ENCODE results near the gene PGP.

Gene PGP

DNA sequence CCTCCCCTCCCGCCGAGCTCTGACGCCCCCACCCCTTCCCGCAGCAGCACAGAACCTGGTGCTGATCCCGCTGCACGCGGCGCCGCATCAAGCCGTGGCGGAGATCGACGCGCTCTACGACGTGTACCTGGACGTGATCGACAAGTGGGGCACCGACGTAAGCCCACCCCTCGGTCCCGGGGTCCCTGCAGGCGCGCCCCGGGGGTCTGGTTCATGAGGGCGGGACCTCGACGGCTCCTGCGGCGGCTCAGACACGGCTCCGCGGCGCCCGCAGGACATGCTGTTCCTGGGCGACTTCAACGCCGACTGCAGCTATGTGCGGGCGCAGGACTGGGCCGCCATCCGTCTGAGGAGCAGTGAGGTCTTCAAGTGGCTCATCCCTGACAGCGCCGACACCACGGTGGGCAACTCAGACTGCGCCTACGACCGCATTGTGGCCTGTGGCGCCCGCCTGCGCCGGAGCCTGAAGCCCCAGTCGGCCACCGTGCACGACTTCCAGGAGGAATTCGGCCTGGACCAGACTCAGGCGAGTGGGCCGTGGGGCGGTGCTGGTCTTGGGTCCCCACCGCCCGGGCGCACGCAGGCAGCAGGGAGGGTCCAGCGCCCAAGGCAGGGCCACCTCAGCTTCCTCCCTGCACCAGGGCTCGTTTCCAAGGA lies 23.0 kb upstream of the PGP start:
- DNase-seq (ENCODE audit: low read depth, low spot score) = no peak

DNA sequence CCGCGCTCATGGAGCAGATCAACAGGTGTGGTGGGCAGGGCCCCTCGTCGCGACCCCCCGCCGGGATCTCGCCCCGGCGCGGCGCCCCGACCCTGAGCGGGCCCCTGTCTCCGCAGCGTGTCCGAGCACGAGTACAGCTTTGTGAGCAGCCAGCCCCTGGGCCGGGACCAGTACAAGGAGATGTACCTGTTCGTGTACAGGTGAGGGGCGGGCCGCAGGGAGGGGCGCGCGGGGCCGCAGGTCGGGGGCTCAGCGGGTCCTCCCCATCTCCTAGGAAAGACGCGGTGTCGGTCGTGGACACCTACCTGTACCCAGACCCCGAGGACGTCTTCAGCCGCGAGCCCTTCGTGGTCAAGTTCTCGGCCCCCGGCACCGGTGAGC lies 22.5 kb upstream of the PGP start:
- no peak for DNase-seq (ENCODE audit: low read depth, low spot score)

- DNase-seq (ENCODE audit: low read depth, low spot score) = no peak
Measured at GRCh38 chr16:2236337-2237101, 21.9 kb upstream of the PGP start, which contains the start of gene DNASE1L2. DNASE1L2 (plus strand) TSS chr16:2236444; CDS start chr16:2236817, 373 bp downstream.

DNA sequence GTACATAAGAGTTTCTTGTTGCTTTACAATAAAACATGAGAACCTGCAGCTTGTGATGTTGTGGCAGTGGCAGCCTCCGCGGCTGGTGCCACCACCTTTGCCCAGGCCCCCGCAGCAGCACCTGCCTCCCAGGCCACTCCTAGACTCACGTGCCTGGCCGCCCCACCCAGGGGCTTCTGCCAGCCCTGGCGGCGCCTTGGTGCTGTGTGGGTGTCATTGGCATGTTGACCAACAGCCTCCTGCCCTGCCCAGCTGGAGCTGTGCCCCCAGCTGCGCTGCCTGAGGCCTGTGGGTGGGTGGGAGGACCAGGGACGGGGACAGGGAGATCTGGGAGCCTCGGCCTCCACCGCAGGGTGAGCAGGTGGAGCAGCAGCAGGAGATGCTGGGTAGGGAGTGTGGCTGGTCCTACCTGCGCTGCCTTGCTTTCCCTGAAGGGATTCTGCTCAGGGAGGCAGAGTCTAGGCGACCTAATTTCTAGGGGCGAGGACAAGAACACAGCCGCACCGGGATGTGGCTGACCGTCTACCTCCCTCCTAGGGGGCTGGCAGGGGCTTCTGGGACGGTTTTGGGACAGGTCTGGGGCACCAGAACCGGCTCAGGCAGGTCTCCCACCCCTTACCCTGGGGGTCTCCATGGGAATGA lies 21.2 kb upstream of the PGP start:
- no peak for DNase-seq (ENCODE audit: low read depth, low spot score)

DNA sequence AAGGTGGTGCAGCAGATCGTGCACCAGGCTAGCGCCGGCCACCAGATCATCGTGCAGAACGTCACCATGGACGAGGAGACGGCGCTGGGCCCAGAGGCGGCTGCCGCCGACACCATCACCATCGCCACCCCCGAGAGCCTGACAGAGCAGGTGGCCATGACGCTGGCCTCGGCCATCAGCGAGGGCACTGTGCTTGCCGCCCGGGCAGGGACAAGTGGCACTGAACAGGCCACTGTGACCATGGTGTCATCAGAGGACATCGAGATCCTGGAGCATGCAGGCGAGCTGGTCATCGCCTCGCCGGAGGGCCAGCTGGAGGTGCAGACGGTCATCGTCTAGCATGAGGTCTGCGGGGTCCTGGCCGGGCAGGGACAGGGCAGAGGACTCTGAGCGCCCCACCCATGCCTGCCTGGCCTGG lies 20.6 kb upstream of the PGP start:
- no peak for DNase-seq (ENCODE audit: low read depth, low spot score)

DNA sequence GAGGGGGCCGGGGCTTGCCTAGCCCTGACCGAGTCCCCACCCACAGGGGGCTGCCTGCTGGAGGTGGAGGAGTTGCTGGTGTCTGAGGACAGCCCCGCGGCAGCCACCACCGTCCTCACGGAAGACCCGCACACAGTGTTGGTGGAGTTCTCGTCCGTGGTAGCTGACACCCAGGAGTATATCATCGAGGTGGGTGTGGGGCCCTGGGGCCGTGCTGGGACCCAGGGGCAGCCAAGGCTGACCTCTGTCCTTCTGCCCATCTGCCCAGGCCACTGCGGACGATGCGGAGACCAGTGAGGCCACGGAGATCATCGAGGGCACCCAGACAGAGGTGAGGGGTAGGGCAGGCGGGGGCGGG lies 20.2 kb upstream of the PGP start:
- no peak for DNase-seq (ENCODE audit: low read depth, low spot score)

GRCh38 chr16:2233872-2234812 lies 19.5 kb upstream of the PGP start:
- no peak for DNase-seq (ENCODE audit: low read depth, low spot score)

DNA sequence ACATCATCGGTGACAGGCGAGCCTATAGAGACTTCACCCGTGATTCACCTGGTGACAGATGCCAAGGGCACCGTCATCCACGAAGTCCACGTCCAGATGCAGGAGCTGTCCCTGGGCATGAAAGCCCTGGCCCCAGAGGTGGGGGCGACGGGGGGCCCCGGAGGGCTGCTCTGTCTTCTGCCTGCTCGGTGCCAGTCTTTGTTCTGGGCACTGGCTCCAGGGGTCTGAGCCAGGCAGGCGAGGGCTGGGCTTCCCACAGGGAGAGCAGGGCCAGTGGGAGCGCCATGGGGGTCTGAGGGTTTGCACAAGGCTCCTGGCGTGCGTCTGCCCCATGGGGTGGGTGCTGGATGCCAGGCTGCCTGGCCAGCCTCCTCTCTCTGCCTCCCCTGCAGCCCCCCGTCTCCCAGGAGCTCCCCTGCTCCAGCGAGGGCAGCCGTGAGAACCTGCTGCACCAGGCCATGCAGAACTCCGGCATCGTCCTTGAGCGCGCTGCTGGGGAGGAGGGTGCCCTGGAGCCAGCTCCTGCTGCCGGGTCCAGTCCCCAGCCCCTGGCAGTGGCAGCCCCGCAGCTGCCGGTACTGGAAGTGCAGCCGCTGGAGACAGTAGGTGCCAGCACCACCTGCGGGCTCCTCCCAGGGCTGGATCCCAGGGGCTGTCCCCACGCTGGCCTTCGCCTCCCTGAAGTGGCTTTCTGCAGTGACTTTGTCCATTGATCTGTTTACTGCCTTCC lies 18.6 kb upstream of the PGP start:
- DNase-seq (ENCODE audit: low read depth, low spot score) = no peak

DNA sequence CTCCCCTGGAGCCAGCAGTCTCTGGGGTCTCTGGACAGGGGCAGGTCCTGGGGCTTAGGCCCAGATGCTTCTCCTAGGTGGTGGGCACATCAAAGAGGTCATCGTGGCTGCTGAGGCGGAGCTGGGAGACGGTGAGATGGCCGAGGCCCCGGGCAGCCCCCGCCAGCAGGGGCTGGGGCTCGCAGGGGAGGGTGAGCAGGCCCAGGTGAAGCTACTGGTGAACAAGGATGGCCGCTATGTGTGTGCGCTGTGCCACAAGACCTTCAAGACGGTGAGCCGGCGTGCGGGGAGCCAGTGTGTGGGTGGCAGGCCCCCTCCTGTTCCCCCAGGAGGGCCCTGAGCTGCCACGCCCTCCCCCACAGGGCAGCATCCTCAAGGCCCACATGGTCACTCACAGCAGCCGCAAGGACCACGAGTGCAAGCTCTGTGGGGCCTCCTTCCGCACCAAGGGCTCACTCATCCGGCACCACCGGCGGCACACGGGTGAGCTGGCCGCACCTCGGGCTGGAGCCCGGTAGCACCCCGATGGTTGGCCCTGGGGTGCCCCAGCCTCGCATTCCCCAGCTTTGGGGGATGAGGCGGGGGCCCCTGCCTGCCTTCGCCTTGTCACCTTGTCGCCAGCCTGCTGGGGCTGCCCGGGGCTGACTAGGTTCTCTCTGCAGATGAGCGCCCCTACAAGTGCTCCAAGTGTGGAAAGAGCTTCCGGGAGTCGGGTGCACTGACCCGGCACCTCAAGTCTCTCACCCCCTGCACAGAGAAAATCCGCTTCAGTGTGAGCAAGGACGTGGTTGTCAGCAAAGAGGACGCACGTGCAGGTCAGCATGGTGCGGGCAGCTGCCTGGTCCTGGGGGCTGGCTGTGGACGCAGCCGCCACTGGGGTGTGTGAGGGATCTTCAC lies 17.7 kb upstream of the PGP start:
- DNase-seq (ENCODE audit: low read depth, low spot score) = no peak

- DNase-seq (ENCODE audit: low read depth, low spot score) = no peak
Measured at GRCh38 chr16:2231016-2231931, 16.6 kb upstream of the PGP start.

DNA sequence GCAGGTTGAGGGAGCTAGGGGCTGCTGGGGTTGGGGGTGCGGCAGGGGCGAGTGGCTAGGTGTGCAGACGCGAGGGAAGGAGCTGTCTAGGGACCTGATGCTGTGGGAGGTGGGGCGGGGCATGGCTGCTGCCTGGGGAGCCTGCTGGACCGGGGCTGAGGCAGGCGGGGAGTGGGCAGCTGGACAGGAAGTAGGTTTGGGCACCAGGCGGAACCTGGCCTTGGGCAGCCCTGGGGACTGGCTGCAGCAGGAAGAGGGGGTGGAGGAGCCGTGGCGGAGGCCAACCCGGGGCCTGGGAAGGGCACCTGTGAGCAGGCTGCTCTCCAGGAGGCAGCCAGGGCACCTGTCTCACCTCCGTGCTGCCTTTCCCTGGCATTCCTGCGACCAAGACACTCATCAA lies 15.7 kb upstream of the PGP start:
- no peak for DNase-seq (ENCODE audit: low read depth, low spot score)

GRCh38 chr16:2229632-2230250 lies 15.1 kb upstream of the PGP start:
- DNase-seq (ENCODE audit: low read depth, low spot score) = no peak

DNA sequence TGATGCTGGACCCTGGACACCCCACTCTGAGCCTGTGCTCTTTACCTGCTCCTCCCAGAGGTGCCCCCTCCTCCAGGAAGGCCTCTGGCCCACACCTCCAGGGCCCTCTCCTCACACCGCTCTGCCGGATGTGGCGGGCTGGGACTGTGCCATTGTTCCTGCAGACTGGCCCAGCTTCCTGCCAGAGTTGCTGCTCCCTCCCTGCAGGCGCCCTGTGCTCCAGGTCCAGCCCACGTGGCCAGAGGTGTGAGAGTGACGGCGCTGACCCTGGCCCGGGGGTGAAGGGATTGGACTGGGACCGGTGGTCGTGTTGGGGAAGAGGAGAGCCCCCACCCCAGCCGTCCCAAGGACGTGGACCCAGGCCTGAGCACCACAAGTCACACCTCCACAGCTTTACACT lies 14.5 kb upstream of the PGP start:
- no peak for DNase-seq (ENCODE audit: low read depth, low spot score)

DNA sequence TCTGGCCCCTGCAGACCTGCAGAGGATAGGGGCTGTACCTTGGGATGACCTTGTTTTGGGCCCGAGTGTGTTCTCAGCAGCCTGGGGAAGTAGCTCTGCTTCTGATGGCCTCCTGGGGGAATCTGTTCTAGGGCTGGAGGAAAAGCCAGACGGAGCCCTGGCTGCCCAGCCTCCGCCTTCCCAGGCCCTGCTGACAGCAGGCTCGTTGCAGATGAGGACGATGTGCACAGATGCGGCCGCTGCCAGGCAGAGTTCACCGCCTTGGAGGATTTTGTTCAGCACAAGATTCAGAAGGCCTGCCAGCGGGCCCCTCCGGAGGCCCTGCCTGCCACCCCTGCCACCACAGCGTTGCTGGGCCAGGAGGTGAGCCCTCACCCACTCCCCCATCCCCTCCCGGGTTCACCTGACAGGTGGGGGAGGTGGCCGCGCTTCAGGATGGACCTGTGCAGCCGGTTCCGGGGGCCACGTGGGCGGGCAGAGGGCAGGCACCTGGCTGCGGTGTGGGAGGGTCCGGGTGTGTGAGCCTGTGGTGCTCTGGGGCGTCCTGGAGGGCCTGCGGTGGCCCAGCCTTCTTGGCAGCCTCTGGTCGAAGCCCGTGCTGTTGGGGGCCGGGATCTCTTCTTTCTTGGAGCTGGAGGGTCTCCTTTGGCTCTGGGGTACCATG lies 13.7 kb upstream of the PGP start:
- no peak for DNase-seq (ENCODE audit: low read depth, low spot score)

DNA sequence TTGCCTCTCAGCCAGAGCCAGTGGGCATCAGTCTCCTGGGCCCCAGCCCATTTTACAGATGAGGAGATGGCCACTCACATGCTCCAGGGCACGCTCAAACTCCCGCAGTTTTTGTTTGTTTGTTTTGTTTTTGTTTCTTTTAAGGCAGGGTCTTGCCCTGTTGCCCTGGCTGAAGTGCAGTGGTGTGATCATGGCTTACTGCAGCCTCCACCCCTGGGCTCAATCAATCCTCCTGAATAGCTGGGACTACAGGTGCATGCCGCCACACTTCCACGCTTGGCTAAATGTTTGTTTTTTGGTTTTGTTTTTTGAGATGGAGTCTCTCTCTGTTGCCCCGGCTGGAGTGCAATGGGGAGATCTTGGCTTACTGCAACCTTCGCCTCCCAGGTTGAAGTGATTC lies 12.3 kb upstream of the PGP start:
- no peak for DNase-seq (ENCODE audit: low read depth, low spot score)

- no peak for DNase-seq (ENCODE audit: low read depth, low spot score)
Measured at GRCh38 chr16:2226245-2226793, 11.7 kb upstream of the PGP start.

DNA sequence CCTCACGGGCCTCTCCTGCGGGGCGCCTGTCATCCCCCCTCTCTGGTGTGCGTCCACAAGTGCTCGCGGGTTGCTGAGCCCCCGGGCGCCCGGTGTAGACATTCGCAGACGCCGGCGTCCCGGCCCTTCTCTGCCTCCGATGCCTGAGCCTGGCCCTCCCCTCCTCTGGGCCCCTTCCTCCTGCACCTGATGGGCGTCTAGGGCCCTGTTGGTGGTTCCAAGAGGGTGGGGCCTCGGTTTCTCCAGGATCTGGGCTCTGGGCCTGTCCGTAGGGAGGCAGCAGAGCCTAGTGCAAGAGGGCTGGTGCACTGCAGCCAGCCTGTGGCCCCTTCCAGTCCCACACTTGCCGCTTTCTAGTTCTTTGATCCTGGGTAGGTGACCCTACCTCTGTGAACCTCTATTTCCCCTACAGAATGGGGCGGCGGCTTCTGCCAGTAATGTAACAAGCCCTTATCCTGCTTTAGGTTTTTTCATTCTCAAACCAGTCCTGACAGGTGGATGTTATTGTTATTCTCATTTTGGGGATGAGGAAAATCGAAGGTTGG lies 9.4 kb upstream of the PGP start:
- no peak for DNase-seq (ENCODE audit: low read depth, low spot score)
